OCI-M2 (cell line): ENCODE results near the gene FIBP.

Source experiments
- DNase-seq: peaks from one replicate; lab custom pipeline; 2025; ENCODE audit not compliant: unreplicated experiment; lab: John Stamatoyannopoulos, UW

The FIBP gene

DNA sequence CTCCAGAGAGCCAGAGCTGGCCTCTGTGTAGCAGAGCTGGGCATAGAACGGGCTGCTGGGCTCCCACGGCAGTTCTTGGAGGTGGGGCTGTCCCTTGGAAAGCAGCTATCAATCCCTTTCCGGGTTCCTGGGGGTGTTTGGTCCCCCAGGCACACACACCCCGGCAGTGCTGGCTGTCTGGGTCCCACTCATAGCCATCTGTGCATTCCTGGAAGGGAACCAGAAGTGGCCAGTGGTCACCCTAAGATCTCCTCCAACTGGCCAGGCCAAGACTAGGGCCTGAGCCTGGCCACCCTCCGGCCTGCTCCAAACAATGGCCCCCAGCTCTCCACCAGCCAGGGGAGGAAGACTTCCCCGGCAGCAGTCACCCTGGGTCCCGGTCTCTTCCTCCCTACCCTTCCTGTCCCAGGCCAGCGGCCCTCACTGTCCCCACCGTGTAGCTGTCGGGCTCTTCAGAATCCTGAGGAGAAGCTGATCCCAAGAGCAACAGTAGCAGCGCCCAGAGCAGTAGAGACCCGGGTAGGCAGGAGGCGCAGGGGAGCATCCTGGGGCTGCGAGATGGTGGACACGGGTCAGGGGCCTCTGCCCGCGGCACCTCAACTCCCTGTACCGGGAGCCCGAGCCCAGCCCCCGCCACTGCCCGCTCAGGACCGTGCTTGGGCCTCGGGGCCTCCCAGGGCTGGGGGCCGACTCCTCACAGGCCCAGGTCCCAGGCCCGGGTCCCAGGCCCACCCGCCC, 16.3 kb downstream of the FIBP start:
- DNase-seq, result no peak

- DNase-seq, result no peak
Observed at GRCh38 chr11:65870706-65871681, 17.3 kb downstream of the FIBP start.

DNA sequence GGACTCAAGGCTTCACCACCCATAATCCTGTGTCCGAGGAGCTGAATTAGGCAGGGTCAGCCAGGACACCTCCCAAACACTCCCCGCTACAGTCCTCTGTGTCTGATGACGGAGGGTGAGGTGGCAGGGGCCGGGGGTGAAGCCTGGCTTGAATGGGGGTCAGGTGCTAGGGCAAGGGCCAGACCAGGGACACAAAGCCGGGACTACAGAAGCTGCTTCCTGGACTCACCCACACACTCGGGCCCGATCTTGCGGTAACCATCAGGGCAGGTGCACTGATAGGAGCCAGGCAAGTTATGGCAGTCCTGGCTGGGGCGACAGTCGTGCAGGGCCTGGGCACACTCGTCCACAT, 18.0 kb downstream of the FIBP start:
- no peak for DNase-seq

GRCh38 chr11:65869643-65870306, 18.5 kb downstream of the FIBP start:
- DNase-seq, result no peak

DNA sequence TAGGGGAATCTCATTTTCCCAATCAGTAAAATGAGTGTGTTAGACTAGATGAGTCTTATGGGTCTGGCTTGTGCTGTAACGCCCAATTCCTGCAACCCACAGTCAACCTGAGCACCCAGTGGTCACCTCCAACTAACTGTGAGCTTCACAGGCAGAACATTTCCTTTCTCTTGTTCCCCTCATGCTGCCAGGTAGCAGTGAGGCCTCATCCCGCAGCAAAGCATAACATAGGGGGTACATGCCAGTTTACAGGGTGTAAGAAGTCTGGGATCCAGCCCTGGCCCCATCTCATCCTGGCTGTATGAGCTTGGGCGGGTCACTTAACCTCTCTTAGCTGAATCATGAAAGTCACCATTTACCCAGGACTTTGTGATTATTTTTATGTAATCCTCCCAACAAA, 19.4 kb downstream of the FIBP start:
- no peak for DNase-seq

- no peak for DNase-seq
Observed at GRCh38 chr11:65868076-65868667, 20.1 kb downstream of the FIBP start.

DNA sequence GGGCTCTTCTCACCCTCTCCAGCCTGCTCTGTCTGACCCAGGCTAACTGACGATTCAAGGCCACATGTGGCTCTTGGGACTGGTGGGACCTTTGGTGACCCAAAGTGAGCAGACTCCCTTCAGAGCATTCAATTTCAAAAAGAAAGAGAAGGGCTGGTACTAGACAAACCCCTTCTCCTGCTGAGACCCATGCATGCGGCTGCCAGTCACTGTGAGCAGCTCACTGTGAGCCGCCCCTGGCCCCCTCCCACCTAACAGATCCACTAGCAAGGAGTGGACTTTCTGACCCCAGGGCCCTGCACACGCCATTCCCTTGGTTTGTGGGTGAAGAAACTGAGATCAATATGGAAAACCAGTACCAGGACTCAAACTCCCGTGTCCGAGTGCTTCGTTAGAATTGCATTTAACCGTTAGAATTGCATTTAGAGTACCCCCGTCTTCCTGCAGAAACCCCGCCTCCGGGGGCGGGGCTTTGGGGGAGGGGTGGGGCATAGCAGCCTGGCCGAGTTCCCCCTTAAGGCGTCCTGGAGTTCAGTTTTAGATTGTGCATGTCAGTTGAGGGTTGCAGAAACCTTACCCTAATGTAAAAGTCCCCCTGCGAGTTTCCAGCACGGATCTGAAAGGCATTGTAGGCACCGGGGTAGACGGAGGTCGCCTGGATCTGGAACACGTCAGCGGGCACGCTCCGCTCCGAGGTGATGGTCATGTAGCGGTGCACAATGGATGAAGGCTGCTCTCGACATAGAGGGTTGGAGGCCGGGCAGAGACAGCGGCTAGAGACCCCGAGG, 20.8 kb downstream of the FIBP start:
- no peak for DNase-seq

- no peak for DNase-seq
Observed at GRCh38 chr11:65866509-65867283, 21.6 kb downstream of the FIBP start.

GRCh38 chr11:65865550-65866172, 22.6 kb downstream of the FIBP start:
- no peak for DNase-seq

DNA sequence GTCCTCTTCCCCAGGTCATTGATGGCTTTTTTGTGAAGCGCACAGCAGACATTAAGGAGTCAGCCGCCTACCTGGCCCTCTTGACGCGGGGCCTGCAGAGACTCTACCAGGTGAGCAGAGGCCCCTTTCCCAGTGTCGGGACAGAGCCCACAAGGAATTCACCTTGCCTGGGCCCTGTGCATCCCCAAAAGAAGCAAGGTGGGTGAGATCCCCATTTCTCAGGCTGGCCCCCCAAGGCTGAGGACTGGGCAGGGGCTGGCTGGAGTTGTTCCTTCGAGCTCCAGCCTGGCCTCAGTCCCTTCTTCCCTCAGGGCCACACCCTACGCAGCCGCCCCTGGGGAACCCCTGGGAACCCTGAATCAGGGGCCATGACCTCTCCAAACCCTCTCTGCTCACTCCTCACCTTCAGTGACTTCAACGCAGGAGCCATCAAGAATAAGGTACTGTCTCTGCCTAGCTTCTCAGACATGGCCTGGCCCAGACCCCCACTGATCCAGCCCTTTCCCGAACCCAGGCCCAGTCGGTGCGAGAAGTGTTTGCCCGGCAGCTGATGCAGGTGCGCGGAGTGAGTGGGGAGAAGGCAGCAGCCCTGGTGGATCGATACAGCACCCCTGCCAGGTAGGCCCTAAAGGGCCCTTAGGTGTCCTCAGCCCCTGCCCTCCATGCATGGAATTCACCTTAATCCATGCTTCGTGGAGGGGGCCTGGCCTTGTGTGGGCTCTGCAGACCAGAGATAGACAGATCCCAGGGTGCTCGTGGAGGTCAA, 23.4 kb downstream of the FIBP start:
- DNase-seq, result no peak

DNA sequence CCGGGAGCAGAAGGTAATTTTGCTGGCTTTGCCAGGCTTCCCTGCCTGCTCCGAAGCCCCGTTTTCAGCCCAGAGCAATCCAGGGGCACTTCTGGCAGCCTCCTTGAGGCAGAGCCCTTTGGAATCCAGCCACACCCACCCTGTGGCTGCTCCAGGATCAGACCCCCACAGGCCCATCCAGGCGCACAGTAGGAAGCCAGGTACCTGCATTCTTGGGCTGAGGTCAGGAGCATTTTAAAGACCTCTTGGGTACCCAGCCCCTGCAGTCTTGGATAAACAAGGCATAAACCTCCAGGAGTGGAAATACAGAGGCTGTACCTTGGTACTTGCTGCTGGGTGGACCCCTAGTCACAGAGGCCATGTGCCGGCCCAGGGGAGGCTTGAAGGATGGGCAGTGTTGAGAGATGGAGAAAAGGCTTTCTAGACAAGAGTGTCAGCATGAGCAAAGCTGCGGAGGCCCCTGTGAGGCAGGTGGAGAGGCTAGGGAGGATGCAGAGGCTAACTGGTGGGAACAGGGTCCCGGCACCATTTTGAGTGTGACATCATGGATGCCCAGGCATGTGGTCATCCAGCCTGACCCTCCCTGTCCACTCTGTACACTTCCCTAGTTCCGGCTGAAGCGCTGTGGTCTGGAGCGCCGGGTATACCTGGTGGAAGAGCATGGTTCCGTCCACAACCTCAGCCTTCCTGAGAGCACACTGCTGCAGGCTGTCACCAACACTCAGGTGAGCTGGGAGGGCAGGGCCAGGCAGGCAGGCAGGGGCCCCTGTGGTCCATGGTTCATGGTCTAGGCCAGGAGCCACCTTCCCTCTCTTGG, 24.2 kb downstream of the FIBP start:
- no peak for DNase-seq

GRCh38 chr11:65862941-65863888, 25.1 kb downstream of the FIBP start:
- DNase-seq, result no peak

GRCh38 chr11:65862191-65862735, 26.0 kb downstream of the FIBP start:
- no peak for DNase-seq

DNA sequence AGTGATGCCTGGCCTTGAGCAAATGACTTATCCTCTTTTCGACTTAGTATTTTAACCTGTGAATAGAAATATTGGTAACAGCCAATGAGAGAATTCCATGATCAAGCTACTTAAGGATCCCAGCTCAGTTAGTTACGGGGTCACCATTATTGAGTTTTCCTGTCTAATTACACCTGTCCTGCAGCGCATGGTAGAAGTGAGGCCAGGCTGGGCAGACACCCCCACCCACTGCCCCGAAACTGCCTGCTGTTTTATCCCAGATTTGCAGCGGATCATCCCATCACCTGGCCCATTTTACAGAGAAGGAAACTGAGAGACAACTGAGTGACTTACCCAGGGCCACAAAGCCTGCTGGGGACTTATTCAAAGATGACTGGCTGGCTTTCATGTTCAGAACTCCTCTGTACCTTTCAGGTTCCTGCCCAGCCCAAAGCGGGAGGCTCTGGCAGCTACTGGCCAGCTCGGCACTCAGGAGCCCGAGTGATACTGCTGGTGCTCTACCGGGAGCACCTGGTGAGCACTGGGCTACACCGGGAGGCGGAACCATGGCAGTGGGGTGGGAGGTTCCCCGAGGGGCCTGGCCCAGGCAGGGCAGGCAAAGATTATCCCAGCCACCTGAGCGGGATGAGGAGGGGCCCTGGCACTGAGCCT, 26.6 kb downstream of the FIBP start:
- DNase-seq, result no peak

DNA sequence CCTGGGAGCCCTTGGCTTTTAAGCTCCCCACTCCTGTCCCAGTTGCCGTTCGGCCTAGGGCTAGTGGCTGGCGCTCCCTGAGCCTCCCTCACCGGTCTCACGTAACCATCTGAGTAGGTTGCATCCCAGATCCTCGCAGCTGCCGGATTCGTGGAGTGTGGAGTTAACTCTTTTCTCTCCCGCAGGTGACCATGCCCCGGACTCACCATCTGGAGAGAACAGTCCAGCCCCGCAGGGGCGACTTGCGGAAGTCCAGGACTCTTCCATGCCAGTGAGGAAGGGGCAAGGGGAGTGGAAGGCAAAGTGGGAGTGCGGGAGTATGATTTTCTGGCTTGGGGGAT, 27.1 kb downstream of the FIBP start:
- no peak for DNase-seq
